Rectal smooth muscle tissue (tissue), 1 donor: ENCODE measurements around the gene LRRC55.

Source experiments
- H3K27ac ChIP-seq: one replicate; pipeline ENCODE4 v1.7.0; 2013; ENCODE audit warnings: low read depth, low read length, inconsistent platforms
- H3K27me3 ChIP-seq: one replicate; pipeline ENCODE4 v1.7.0; 2013; ENCODE audit warnings: low read length; ENCODE audit not compliant: control insufficient read depth, insufficient read depth
- H3K36me3 ChIP-seq: one replicate; pipeline ENCODE4 v1.7.0; 2013; ENCODE audit warnings: low read length; ENCODE audit not compliant: control insufficient read depth, insufficient read depth
- H3K4me1 ChIP-seq: one replicate; pipeline ENCODE4 v1.7.0; 2013; ENCODE audit warnings: low read length; ENCODE audit not compliant: control insufficient read depth, insufficient read depth
- H3K4me3 ChIP-seq: one replicate; pipeline ENCODE4 v1.7.0; 2013; ENCODE audit warnings: low read length
- H3K9ac ChIP-seq: one replicate; pipeline ENCODE4 v1.7.0; 2013; ENCODE audit warnings: low read length

Gene LRRC55

DNA sequence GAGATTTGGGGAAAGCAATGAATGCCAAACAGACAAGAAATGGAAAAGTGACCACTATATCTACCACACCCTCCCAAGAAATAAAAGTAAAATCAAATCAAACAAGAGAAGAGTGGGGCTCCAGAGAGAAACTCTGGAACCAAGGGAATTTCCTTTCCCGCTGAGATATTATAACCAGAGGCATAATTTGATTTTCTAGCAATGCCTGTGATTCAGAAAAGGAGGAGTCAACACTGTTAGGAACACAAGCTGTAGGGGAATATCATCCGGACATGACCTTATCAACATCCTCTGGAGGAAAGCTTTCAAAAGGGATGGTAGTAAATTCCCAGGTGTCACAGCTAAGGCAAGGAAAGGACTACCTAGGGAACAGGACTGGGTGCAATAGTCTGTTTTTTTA lies 29.6 kb upstream of the LRRC55 start:
- H3K36me3 ChIP-seq = no peaks in the 10 kb centered on the region
- no peaks in the 10 kb centered on the region for H3K27me3 ChIP-seq
- H3K27ac ChIP-seq = no peak overlapping the region
- no peak overlapping the region for H3K4me3 ChIP-seq
- peaks cover 7% of the 10 kb centered on the region for H3K4me1 ChIP-seq
- no peak overlapping the region for H3K9ac ChIP-seq

DNA sequence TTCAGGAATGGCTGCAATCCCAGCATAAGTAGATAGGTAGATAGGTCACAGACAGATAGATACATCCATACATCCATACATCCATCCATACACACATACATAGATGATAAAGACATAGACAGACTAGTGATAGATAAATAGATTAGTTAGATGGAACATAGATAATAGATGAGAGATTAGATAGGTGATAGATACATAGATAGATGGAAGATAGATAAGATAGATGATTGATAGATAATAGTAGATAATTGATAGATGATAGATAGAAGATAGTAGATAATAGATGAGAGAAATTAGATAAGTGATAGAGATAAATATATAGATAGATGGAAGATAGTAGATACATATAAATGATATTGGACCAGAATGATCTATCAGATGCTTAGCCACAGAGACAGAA lies 28.3 kb upstream of the LRRC55 start:
- no peak overlapping the region for H3K27ac ChIP-seq
- H3K9ac ChIP-seq = no peak overlapping the region
- no peaks in the 10 kb centered on the region for H3K36me3 ChIP-seq
- H3K4me3 ChIP-seq = no peak overlapping the region
- peaks cover 7% of the 10 kb centered on the region for H3K4me1 ChIP-seq
- H3K27me3 ChIP-seq = no peaks in the 10 kb centered on the region

GRCh38 chr11:57154739-57155138 lies 27.0 kb upstream of the LRRC55 start:
- Histone ChIP-seq H3K4me3 (no peak overlapping the region), H3K27me3 (no peaks in the 10 kb centered on the region), H3K27ac (no peak overlapping the region), H3K4me1 (peaks cover 7% of the 10 kb centered on the region), H3K36me3 (no peaks in the 10 kb centered on the region), H3K9ac (no peak overlapping the region)

GRCh38 chr11:57155400-57155799 lies 26.4 kb upstream of the LRRC55 start:
- no peak overlapping the region for H3K27ac ChIP-seq
- H3K9ac ChIP-seq = no peak overlapping the region

GRCh38 chr11:57155838-57156607 lies 25.7 kb upstream of the LRRC55 start:
- no peak overlapping the region for H3K4me3 ChIP-seq
- no peak overlapping the region for H3K27ac ChIP-seq
- H3K36me3 ChIP-seq = no peaks in the 10 kb centered on the region
- H3K9ac ChIP-seq = no peak overlapping the region
- H3K4me1 ChIP-seq = peaks cover 7% of the 10 kb centered on the region
- no peaks in the 10 kb centered on the region for H3K27me3 ChIP-seq

More at GRCh38 chr11:57155400-57155799, 26.4 kb upstream of the LRRC55 start:
- Histone ChIP-seq H3K4me3 (no peak overlapping the region), H3K4me1 (peaks cover 7% of the 10 kb centered on the region), H3K36me3 (no peaks in the 10 kb centered on the region), H3K27me3 (no peaks in the 10 kb centered on the region)

DNA sequence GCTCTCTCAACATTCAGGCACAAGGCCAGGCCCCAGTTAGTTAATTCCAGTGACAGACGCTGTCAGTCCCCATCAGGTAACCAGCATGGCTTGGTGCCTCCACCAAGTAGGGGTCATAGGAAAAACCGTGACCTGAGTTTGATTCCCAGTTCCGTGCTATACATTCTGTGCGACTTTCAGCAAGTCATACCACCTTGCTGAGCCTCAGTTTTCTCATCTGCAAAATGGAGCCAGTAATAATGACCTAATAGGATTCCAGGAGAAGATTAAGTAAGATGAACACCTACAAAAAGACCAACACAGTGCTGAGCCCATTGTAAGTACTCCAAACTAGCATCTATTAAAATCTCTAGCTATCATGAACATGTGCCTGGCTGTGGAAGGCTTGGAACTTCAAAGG lies 24.8 kb upstream of the LRRC55 start:
- H3K27me3 ChIP-seq = no peaks in the 10 kb centered on the region
- peaks cover 7% of the 10 kb centered on the region for H3K4me1 ChIP-seq
- H3K36me3 ChIP-seq = no peaks in the 10 kb centered on the region
- H3K9ac ChIP-seq = no peak overlapping the region
- no peak overlapping the region for H3K27ac ChIP-seq
- H3K4me3 ChIP-seq = no peak overlapping the region

DNA sequence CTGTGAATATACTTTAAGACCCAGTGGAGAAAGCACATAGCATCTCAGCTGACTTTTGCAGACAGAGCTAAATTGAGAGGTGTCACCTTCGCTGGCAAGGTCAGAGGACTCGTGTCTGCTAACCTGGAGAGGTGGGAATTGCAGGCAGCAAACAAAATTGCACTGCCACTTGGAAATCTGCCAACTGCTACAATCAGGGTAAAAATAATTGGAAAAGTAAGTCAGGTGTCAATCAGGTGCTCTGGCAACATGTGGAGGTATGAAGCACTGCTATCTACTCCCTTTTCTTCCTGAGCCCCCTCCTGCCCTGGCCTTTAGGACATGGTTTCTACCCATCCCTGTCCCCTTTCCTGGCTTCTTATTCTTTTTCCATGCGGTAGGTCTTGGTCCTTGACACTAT lies 24.1 kb upstream of the LRRC55 start:
- peaks cover 7% of the 10 kb centered on the region for H3K4me1 ChIP-seq
- no peak overlapping the region for H3K27ac ChIP-seq
- no peaks in the 10 kb centered on the region for H3K36me3 ChIP-seq
- H3K27me3 ChIP-seq = no peaks in the 10 kb centered on the region
- no peak overlapping the region for H3K9ac ChIP-seq
- H3K4me3 ChIP-seq = no peak overlapping the region

DNA sequence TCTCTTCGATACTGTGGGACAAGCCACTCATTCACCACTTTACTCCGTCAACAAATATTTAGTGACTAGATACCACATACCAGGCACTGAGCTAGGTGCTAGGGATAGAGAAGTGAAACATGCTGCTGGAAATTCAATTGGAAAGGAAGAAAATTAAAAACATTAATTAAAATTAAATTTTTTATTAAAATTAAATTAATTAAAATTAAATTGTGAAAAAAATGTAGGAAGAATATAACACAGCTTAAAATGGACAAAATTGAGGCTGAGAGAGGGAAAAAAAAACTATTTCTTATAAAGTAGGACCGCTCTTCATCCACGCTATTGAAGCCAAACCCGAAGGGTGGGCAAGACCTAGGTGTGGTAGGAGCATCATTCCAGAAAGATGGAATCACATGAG lies 23.6 kb upstream of the LRRC55 start:
- no peak overlapping the region for H3K4me3 ChIP-seq
- H3K4me1 ChIP-seq = peaks cover 7% of the 10 kb centered on the region
- no peaks in the 10 kb centered on the region for H3K27me3 ChIP-seq
- H3K9ac ChIP-seq = no peak overlapping the region
- H3K27ac ChIP-seq = no peak overlapping the region
- no peaks in the 10 kb centered on the region for H3K36me3 ChIP-seq

DNA sequence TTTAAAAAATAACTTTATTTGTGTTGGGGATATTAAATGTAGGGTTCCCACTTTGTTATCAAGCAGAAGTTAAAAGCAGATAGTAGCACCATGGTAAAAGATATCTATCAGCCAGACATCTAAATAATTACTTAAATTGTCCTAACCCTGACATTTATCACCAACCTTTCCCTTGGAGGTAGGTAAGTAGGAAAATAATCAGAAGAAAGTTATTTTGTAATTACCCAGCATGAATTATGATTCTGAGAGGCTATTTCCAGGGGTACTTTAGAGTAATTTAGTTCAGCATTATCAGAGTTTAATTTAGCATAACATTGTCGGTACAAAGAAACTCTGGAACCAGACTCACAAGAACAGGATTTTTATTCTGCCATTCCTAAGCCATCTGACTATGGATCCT lies 23.2 kb upstream of the LRRC55 start:
- no peak overlapping the region for H3K27ac ChIP-seq
- H3K4me3 ChIP-seq = no peak overlapping the region
- H3K27me3 ChIP-seq = no peaks in the 10 kb centered on the region
- peaks cover 7% of the 10 kb centered on the region for H3K4me1 ChIP-seq
- no peak overlapping the region for H3K9ac ChIP-seq
- no peaks in the 10 kb centered on the region for H3K36me3 ChIP-seq

DNA sequence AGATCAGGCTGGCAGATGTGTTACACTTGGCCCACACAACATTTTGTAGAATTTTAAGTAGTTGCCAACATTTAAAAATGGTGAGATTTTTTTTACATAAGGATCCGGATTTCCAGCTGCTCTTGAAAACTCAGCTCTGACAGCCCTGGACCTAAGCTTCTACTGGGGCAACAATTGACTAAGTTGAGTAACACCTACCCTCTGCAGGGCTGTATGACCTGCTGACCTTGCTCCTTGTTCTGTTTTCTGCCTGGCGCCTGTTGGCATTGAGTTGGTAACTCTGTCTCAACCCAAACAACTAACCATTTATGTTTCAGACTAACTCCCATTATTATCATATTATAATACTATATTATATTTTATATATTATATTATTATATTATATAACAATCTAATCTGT lies 21.1 kb upstream of the LRRC55 start:
- Histone ChIP-seq H3K4me3 (no peak overlapping the region), H3K27ac (no peak overlapping the region), H3K27me3 (no peaks in the 10 kb centered on the region)

GRCh38 chr11:57161351-57161750 lies 20.4 kb upstream of the LRRC55 start:
- H3K36me3 ChIP-seq = no peaks in the 10 kb centered on the region
- no peak overlapping the region for H3K27ac ChIP-seq
- no peaks in the 10 kb centered on the region for H3K27me3 ChIP-seq
- peaks cover 1% of the 10 kb centered on the region for H3K4me1 ChIP-seq
- no peak overlapping the region for H3K4me3 ChIP-seq
- H3K9ac ChIP-seq = no peak overlapping the region

More for the DNA sequence above, 21.1 kb upstream of the LRRC55 start:
- Histone ChIP-seq H3K4me1 (peaks cover 4% of the 10 kb centered on the region), H3K36me3 (no peaks in the 10 kb centered on the region), H3K9ac (no peak overlapping the region)

- no peaks in the 10 kb centered on the region for H3K27me3 ChIP-seq
- peaks cover 3% of the 10 kb centered on the region for H3K4me1 ChIP-seq
- H3K27ac ChIP-seq = no peak overlapping the region
- no peak overlapping the region for H3K4me3 ChIP-seq
- H3K9ac ChIP-seq = no peak overlapping the region
- H3K36me3 ChIP-seq = no peaks in the 10 kb centered on the region
Observed at GRCh38 chr11:57162179-57162898, 19.4 kb upstream of the LRRC55 start.
